ENCODE results near the gene AREG. TPM values are rescaled to one million over a fixed set of nuclear protein-coding genes. Genes with fewer than 3 reads are reported as not detected.

Gene AREG
- total RNA-seq, 1 experiment from 2014 or later: 739 TPM

GRCh38 chr4:74499986-74500781 is 55.2 kb downstream of the AREG start:
- Histone ChIP-seq H3K27ac (ENCODE audit: low read depth, low read length) (no peak overlapping the region), H3K4me2 (ENCODE audit: low read length) (no peak overlapping the region), H3K4me3 (replicated peaks in 1 of 2; ENCODE audit: low read depth in 1 of 2, low read length in 2 of 2) (no peak overlapping the region), H3K27me3 (ENCODE audit: insufficient read depth, low read length) (no peaks in the 10 kb centered on the region), H3K79me2 (ENCODE audit: insufficient read depth, low read length) (no peaks in the 10 kb centered on the region), H4K20me1 (ENCODE audit: insufficient read depth) (no peaks in the 10 kb centered on the region), H3K9me3 (ENCODE audit: control insufficient read depth in 1 of 2, insufficient read depth in 1 of 2, low read depth in 1 of 2, low read length in 2 of 2) (no peaks in the 10 kb centered on the region), H3K36me3 (ENCODE audit: control insufficient read depth in 1 of 2, insufficient read depth in 2 of 2, low read length in 2 of 2) (no peaks in the 10 kb centered on the region), H3K9me2 (ENCODE audit: insufficient read depth) (no peaks in the 10 kb centered on the region), H3K9ac (ENCODE audit: low read length) (no peak overlapping the region), H2AFZ (ENCODE audit: low read depth, low read length, poor library complexity, severe bottlenecking) (no peak overlapping the region), H3K4me1 (ENCODE audit: control insufficient read depth in 1 of 2, insufficient read depth in 2 of 2, low read length in 2 of 2) (peaks cover 0 to 5% of the 10 kb centered on the region in 2 experiments; a peak in 1 of 4 replicates)
- TF ChIP-seq YY1 (IDR thresholded peaks at IDR 0.05; ENCODE audit: extremely low read depth, insufficient replicate concordance, low read depth, low read length) (no peak), ZFX (IDR thresholded peaks at IDR 0.05) (no peak), POLR2AphosphoS5 (IDR thresholded peaks at IDR 0.05; ENCODE audit: low read depth, low read length) (no peak), POLR2A (IDR thresholded peaks at IDR 0.05; ENCODE audit: borderline replicate concordance, extremely low read depth, insufficient read depth, insufficient read length) (no peak), RAD21 (IDR thresholded peaks at IDR 0.05; ENCODE audit: low read depth) (no peak), JUND (IDR thresholded peaks at IDR 0.05) (no peak), ZNF274 (IDR thresholded peaks at IDR 0.05; ENCODE audit: low read depth, low read length) (no peak), TCF7L2 (IDR thresholded peaks at IDR 0.05; ENCODE audit: borderline replicate concordance, extremely low read depth, insufficient read depth, insufficient read length) (no peak), REST (IDR thresholded peaks at IDR 0.05; ENCODE audit: low read depth) (no peak), SP1 (IDR thresholded peaks at IDR 0.05; ENCODE audit: low read depth) (no peak)
- TF ChIP-seq, protein P1, sequence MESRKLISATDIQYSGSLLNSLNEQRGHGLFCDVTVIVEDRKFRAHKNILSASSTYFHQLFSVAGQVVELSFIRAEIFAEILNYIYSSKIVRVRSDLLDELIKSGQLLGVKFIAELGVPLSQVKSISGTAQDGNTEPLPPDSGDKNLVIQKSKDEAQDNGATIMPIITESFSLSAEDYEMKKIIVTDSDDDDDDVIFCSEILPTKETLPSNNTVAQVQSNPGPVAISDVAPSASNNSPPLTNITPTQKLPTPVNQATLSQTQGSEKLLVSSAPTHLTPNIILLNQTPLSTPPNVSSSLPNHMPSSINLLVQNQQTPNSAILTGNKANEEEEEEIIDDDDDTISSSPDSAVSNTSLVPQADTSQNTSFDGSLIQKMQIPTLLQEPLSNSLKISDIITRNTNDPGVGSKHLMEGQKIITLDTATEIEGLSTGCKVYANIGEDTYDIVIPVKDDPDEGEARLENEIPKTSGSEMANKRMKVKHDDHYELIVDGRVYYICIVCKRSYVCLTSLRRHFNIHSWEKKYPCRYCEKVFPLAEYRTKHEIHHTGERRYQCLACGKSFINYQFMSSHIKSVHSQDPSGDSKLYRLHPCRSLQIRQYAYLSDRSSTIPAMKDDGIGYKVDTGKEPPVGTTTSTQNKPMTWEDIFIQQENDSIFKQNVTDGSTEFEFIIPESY (IDR thresholded peaks at IDR 0.05; ENCODE audit: extremely low read depth, insufficient replicate concordance, low read length): no peak
- TF ChIP-seq, protein P2, sequence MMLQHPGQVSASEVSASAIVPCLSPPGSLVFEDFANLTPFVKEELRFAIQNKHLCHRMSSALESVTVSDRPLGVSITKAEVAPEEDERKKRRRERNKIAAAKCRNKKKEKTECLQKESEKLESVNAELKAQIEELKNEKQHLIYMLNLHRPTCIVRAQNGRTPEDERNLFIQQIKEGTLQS (IDR thresholded peaks at IDR 0.05): no peak
- TF ChIP-seq, protein P3, sequence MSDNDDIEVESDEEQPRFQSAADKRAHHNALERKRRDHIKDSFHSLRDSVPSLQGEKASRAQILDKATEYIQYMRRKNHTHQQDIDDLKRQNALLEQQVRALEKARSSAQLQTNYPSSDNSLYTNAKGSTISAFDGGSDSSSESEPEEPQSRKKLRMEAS (IDR thresholded peaks at IDR 0.05): no peak
- ATAC-seq: no peak
- intact Hi-C loops (cut with micrococcal nuclease): loop anchor here (5.0 kb wide), 1 partner anchor 38 kb away; no protein-coding TSS in a partner anchor
- no TSS peak for BruUV-seq (replicated peaks)
- ChIA-PET POLR2A (no interaction called here), RAD21 (ENCODE audit: low non-redundant PET in 1 of 2, low total read pairs in 2 of 2, uncharacterized antibody in 2 of 2, unreplicated experiment in 2 of 2) (no interaction called here), CTCF (no interaction called here)
- DNase-seq (ENCODE audit: low read depth, low spot score): no peak

All from HCT116 (cell line).